ENCODE results near the gene ICAM2.

DNA sequence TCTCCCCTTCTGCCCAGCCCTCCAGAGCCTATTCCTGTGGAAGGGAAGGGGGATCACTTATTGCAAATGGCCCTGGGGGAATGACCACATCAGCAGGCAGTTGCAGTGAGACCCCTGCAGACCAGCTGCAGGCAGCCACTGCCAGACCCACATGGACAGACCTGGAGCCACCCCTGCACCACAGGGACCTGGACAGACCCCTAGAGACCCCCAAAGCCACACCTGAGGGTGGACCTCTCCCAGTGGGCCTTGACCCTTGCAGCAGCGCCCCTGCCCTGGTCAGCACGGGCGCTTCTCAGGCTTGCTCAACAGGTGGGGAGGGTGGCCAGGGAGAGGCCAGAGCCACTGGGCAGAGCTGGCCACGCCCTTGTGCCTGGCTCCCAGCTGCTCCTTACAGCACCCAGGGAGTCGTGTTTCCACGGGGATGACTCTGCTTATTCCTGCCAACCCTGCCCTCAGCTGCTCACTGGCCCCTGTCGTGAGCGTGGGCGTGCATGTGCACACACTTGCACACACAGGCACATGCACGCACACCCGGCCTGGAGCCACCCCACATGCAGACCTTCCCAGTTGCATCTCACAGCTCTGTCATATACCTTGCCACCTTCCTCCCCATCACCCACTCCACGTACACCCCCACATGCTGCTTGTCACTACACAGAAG lies 46.4 kb downstream of the ICAM2 start:
- TF ChIP-seq, protein P1, sequence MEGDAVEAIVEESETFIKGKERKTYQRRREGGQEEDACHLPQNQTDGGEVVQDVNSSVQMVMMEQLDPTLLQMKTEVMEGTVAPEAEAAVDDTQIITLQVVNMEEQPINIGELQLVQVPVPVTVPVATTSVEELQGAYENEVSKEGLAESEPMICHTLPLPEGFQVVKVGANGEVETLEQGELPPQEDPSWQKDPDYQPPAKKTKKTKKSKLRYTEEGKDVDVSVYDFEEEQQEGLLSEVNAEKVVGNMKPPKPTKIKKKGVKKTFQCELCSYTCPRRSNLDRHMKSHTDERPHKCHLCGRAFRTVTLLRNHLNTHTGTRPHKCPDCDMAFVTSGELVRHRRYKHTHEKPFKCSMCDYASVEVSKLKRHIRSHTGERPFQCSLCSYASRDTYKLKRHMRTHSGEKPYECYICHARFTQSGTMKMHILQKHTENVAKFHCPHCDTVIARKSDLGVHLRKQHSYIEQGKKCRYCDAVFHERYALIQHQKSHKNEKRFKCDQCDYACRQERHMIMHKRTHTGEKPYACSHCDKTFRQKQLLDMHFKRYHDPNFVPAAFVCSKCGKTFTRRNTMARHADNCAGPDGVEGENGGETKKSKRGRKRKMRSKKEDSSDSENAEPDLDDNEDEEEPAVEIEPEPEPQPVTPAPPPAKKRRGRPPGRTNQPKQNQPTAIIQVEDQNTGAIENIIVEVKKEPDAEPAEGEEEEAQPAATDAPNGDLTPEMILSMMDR (IDR thresholded peaks at IDR 0.05; ENCODE audit: low read length) = no peak
- no peak for TF ChIP-seq EZH2 (optimal IDR thresholded peaks at IDR 0.05; ENCODE audit: low read depth, low read length)
